ENCODE measurements around the gene TEX11. TPM values are rescaled to one million over a fixed set of nuclear protein-coding genes. Genes with fewer than 3 reads are reported as not detected.

Gene TEX11
- total RNA-seq, 4 donors from 2014 or later: not detected

DNA sequence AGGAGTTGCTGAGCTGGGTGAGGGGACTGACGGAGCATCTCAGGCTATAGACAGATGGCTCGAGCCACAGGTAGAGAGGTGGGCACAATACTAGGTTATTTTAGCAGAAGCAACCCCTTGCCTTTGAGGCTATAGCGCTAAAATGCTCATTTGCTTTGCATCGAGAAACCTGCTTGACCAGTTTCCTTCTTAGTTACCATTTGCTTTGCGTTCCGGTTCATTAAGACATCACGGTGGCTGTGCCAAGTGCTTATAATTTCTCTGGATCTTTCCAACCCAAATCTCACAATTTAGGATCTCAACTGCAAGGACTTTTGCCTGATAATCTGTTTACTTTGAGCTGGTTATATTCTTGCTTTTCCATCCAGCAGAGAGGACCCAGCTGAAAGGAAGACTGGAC lies 423.0 kb downstream of the TEX11 start:
- intact Hi-C loops (cut with DNase I; ENCODE audit: low total_unique reads): no loop called here
- DNase-seq (ENCODE audit: low spot score in 2 of 2): no peak
- H3K4me3 ChIP-seq (ENCODE audit: low read depth, poor library complexity, severe bottlenecking): no peak overlapping the region
- WGBS, 2 donors: 45 to 55% methylated on average over 7 of the region's 7 CpGs
- TF ChIP-seq, protein P1, sequence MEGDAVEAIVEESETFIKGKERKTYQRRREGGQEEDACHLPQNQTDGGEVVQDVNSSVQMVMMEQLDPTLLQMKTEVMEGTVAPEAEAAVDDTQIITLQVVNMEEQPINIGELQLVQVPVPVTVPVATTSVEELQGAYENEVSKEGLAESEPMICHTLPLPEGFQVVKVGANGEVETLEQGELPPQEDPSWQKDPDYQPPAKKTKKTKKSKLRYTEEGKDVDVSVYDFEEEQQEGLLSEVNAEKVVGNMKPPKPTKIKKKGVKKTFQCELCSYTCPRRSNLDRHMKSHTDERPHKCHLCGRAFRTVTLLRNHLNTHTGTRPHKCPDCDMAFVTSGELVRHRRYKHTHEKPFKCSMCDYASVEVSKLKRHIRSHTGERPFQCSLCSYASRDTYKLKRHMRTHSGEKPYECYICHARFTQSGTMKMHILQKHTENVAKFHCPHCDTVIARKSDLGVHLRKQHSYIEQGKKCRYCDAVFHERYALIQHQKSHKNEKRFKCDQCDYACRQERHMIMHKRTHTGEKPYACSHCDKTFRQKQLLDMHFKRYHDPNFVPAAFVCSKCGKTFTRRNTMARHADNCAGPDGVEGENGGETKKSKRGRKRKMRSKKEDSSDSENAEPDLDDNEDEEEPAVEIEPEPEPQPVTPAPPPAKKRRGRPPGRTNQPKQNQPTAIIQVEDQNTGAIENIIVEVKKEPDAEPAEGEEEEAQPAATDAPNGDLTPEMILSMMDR (IDR thresholded peaks at IDR 0.05): no peak
- TF ChIP-seq POLR2A (IDR thresholded peaks at IDR 0.05): no peak

DNA sequence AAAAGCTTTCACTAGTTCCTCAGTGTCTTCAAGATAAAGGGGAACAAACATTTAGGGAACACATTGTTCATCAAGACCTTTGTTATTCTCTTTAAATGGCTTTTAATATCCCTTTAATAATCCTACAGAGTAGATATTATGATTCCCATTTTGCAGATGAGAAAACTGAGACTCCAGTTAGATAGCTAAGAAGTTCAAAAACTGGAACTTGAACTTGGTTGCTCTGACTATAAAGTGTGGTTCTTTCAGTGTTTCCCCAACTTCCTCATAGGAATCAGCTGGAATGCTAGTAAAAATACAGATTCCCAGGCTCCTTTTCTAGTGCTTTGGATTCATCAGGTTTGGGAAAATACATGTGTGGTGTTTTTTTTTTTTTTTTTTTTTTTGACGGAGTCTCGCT lies 426.2 kb downstream of the TEX11 start:
- intact Hi-C loops (cut with DNase I; ENCODE audit: low total_unique reads): no loop called here
- no peak for TF ChIP-seq POLR2A (IDR thresholded peaks at IDR 0.05)
- TF ChIP-seq, protein P1 (IDR thresholded peaks at IDR 0.05): no peak
- no peak overlapping the region for H3K4me3 ChIP-seq (ENCODE audit: low read depth, poor library complexity, severe bottlenecking)
- no peak for DNase-seq (ENCODE audit: low spot score in 2 of 2)
- WGBS, 2 donors: 81 to 100% methylated on average over 2 of the region's 2 CpGs

DNA sequence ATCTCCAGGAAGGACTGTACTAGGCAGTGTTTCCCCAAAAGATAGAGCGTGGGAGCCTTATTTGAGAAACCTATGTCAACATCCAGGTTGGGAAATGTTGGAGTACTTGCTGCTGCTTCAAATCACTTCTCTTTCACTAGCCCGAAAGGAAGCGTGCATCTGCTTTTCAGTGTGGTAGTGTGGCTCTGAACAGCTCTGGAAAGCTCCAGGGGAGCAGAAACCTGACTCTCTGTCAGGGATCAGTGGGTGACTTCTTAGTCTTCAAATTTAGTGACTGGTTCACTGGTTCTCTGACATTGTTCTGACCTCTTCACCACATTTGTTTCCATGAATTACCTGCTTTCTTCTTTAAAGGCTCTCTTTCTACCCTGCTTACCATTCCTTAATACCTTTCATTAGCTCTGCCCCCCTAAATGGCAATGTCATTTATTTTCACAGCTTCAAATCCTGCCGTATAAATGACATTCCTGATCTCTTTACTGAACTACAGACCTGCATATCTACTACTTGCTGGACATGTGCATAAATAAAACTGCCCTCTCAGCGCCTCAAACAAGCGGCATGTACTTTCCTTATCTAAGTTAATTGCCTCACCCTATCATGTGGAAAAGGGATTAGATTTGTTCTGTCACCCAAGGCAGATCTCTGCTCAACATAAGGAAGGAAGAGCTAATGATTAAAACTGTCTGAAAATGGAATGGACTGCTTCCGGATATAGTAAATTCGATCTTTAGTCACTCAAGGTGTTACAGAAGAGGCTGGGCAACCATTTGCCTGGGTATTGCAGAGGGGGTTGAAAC lies 426.8 kb downstream of the TEX11 start:
- 84 to 88% methylated on average over 8 of the region's 8 CpGs for WGBS, 2 donors
- no peak for DNase-seq (ENCODE audit: low spot score in 2 of 2)
- TF ChIP-seq, protein P1 (IDR thresholded peaks at IDR 0.05): no peak
- no peak for TF ChIP-seq POLR2A (IDR thresholded peaks at IDR 0.05)

DNA sequence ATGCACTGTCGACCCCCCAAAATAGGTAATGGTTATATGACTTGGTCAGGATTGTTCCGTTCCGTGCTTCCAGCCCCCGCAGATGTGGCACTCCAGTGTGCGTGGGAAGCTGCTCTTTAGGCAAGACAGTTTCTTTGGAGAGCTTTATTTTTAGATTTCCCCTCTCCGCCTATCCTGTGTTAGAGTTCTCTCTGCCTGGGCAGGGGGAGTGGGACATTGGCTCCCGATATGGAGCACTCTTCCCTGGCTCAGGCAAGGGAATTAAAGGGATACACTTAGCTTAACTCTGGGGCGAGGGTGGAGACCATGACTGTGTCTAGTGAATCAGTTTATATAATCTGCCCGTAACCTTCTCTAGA lies 427.9 kb downstream of the TEX11 start:
- DNase-seq (ENCODE audit: low spot score in 2 of 2): no peak
- TF ChIP-seq POLR2A (IDR thresholded peaks at IDR 0.05): no peak
- TF ChIP-seq, protein P1 (IDR thresholded peaks at IDR 0.05): no peak
- no peak overlapping the region for H3K4me3 ChIP-seq (ENCODE audit: low read depth, poor library complexity, severe bottlenecking)
- intact Hi-C loops (cut with DNase I; ENCODE audit: low total_unique reads): no loop called here
- WGBS, 2 donors: 60 to 79% methylated on average over 9 of the region's 9 CpGs

More for the DNA sequence above, 426.8 kb downstream of the TEX11 start:
- no peak overlapping the region for H3K4me3 ChIP-seq (ENCODE audit: low read depth, poor library complexity, severe bottlenecking)
- intact Hi-C loops (cut with DNase I; ENCODE audit: low total_unique reads): no loop called here

DNA sequence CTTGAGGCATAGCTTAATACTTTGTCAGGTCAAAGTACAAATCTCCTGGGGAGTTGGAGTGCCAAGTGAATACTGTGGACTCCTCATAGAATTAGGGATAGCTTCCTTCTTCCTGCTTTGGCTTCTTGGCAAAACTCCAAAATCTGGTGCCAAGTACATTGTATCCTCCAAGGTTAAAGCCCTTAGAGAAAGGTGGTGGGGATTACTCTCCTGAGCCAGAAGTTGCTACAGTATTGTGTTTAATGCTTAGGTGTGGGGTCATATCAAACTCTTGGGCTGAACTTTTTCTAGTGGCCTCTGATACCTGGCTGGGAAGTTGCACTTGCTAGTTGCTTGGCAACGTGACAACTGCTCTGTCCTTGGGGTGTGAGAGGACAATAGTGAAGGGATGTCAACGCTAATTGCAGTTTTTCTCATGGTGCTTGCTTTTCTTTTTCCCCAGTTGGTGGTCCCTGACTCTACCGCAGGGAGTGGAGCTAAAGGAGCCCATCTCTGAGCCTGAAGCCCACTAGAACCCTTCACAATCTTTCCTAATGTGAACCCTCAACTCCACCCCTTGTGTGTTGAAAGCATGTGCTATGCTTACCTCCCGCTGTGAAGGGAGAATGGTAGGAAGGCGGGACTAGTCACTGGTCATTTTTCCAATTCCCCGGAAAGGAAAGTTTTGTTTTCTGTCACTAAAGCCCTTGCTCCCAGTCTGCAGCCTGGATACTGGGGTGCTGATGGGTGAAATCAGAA lies 428.4 kb downstream of the TEX11 start:
- intact Hi-C loops (cut with DNase I; ENCODE audit: low total_unique reads): no loop called here
- WGBS, 2 donors: 62 to 71% methylated on average over 6 of the region's 6 CpGs
- no peak overlapping the region for H3K4me3 ChIP-seq (ENCODE audit: low read depth, poor library complexity, severe bottlenecking)
- DNase-seq (ENCODE audit: low spot score in 2 of 2): no peak
- TF ChIP-seq, protein P1 (IDR thresholded peaks at IDR 0.05): no peak
- TF ChIP-seq POLR2A (IDR thresholded peaks at IDR 0.05): no peak

Measured in lower leg skin (tissue), 4 donors.